Aorta (tissue), 5 donors: ENCODE data around the gene DNAH5. TPM values are rescaled to one million over a fixed set of nuclear protein-coding genes. Genes with fewer than 3 reads are reported as not detected.
"Not testable (repeated sequence)": the region's sequence is repeated elsewhere in the genome, so short reads cannot be mapped to it uniquely, and the experiment has no call there.

Experiments used
- ATAC-seq: fragments of 200-7000 bp; cut with Tn5 transposase; one replicate; pipeline ENCODE4 v1.9.1; 2022; ENCODE audit warnings: moderate library complexity; ENCODE audit not compliant: low FRiP score
- DNase-seq, 2 donors: peaks; one replicate each; pipeline ENCODE4 v3.0.0-alpha.2; 2020
- H3K27ac ChIP-seq, 2 donors: one replicate each; pipeline ENCODE4 v1.5.1; 2013; ENCODE audit warnings: low read length in 2 of 2, mild to moderate bottlenecking in 2 of 2, moderate library complexity in 2 of 2, control low read depth in 1 of 2, inconsistent platforms in 1 of 2, low read depth in 1 of 2
- H3K27me3 ChIP-seq, 2 donors: one replicate each; pipeline ENCODE4 v1.6.1; 2013; ENCODE audit warnings: control low read depth in 1 of 2, low read length in 1 of 2, mild to moderate bottlenecking in 1 of 2, moderate library complexity in 1 of 2; ENCODE audit not compliant: insufficient read depth in 2 of 2, control insufficient read depth in 1 of 2
- H3K36me3 ChIP-seq, 2 donors: one replicate each; pipeline ENCODE4 v1.6.1; 2013; ENCODE audit warnings: control low read depth in 1 of 2, low read length in 1 of 2, mild to moderate bottlenecking in 1 of 2; ENCODE audit not compliant: insufficient read depth in 2 of 2, control insufficient read depth in 1 of 2
- H3K4me1 ChIP-seq, 2 donors: one replicate each; pipeline ENCODE4 v1.6.1; 2013; ENCODE audit warnings: low read length in 2 of 2, control low read depth in 1 of 2, mild to moderate bottlenecking in 1 of 2, moderate library complexity in 1 of 2; ENCODE audit not compliant: insufficient read depth in 2 of 2, control insufficient read depth in 1 of 2
- H3K4me3 ChIP-seq, 2 donors: one replicate each; pipeline ENCODE4 v1.5.1; 2013; ENCODE audit warnings: low read length in 2 of 2, control low read depth in 1 of 2, mild to moderate bottlenecking in 1 of 2
- H3K9me3 ChIP-seq: one replicate; pipeline ENCODE4 v1.6.1; 2013; ENCODE audit warnings: mild to moderate bottlenecking, low read length; ENCODE audit not compliant: control insufficient read depth
- WGBS, 2 donors: extraction: QIAGEN DNeasy Blood & Tissue Kit; methylation state at CpG; one replicate each; pipeline ENCODE4 v1.1.7; 2013; 5-methylcytosine and 5-hydroxymethylcytosine counted together
- intact Hi-C, 2 donors: fragments of 100-400 bp; cut with DNase I; formaldehyde crosslinking; loops; one replicate each; pipeline versions ENCODE4 v1.14.2 to v1.15.0; 2022
- polyA plus RNA-seq, 2 donors: library from polyadenylated mRNA; stranded (reverse); fragments of 200-250 nt; gene quantifications; one replicate each; pipeline ENCODE4 v1.2.3, GENCODE V29; 2013
- total RNA-seq, 2 donors: library from RNA; stranded (reverse); fragmentation: NEBNext Ultra II Directional; extraction: Animal tissue kit (Norgen Biotek cat#: 25700); gene quantifications; one replicate each; pipeline ENCODE4 v1.2.1, GENCODE V29; 2021
- donor health status: healthy with polysubstance abuse.
- donor health status: Bipolar disorder and iron deficiency.
- donor health status: DM: no; HTN: no; CAD: no.
- donor health status: DM: no; HTN: no; CAD: no.
- donor health status: DM: yes; HTN: yes; CAD: no.

Gene DNAH5
- total and polyA plus RNA-seq, 4 donors: 0.03 to 0.57 (median 0.36) TPM; not detected in 1

DNA sequence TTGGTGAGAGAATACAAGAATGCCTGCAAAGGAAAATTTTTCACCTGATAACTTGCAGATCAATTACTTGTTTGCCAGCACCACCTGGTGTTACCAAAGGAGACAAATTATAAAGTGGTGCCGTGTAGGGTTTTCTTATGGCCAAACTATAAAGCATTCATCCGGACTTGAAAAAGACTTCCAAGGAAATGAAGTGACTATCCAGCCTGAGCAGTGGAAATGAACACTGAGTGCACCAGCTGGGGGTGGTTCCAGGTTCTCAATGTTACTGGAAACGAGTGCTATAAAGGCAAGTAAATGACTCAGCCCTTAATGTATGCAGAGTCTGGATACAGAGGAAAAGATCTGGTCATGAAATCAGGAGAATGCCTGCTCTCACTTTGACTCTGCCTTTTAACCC lies 113.1 kb downstream of the DNAH5 start:
- Histone ChIP-seq H3K27ac (no peak overlapping the region), H3K9me3 (peaks cover 2% of the 10 kb centered on the region), H3K4me3 (no peak overlapping the region), H3K36me3 (no peaks in the 10 kb centered on the region), H3K27me3 (no peaks in the 10 kb centered on the region), H3K4me1 (no peaks in the 10 kb centered on the region)
- DNase-seq: no peak
- 41 to 45% methylated on average over 3 of the region's 3 CpGs for WGBS, 2 donors
- intact Hi-C loops: no loop called here
- no peak for ATAC-seq

DNA sequence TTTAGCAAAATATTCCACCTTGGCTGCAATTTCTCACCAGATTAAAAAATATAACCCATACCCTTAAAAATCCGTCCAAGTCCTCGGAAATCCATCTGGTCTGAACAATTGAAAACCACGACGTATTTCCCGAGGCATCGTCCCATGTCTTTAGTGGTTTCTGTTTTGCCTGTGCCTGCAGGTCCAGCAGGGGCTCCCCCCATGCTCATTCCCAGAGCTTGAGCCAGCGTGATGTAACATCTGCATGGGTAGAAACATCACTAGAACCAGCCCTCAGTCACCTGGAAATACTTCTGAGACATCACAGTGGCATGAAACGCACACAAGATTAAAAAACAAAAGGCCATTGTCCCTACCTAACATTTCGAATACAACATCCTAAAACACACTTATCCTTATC lies 114.0 kb downstream of the DNAH5 start:
- H3K36me3 ChIP-seq: no peaks in the 10 kb centered on the region
- DNase-seq (no peak), ATAC-seq (no peak)
- no peak overlapping the region for H3K4me3 ChIP-seq
- intact Hi-C loops: no loop called here
- H3K9me3 ChIP-seq: peaks cover 2% of the 10 kb centered on the region
- 76 to 78% methylated on average over 9 of the region's 9 CpGs for WGBS, 2 donors
- no peak overlapping the region for H3K27ac ChIP-seq
- no peaks in the 10 kb centered on the region for H3K27me3 ChIP-seq
- H3K4me1 ChIP-seq: no peaks in the 10 kb centered on the region

- no peak for DNase-seq
- ATAC-seq: no peak
- Histone ChIP-seq H3K36me3 (no peaks in the 10 kb centered on the region), H3K4me1 (no peaks in the 10 kb centered on the region), H3K27ac (no peak overlapping the region), H3K9me3 (no peaks in the 10 kb centered on the region), H3K27me3 (no peaks in the 10 kb centered on the region), H3K4me3 (no peak overlapping the region)
- intact Hi-C loops: no loop called here
- 78 to 90% methylated on average over 2 of the region's 2 CpGs for WGBS, 2 donors
Measured at GRCh38 chr5:13821366-13821765, 123.1 kb downstream of the DNAH5 start.

DNA sequence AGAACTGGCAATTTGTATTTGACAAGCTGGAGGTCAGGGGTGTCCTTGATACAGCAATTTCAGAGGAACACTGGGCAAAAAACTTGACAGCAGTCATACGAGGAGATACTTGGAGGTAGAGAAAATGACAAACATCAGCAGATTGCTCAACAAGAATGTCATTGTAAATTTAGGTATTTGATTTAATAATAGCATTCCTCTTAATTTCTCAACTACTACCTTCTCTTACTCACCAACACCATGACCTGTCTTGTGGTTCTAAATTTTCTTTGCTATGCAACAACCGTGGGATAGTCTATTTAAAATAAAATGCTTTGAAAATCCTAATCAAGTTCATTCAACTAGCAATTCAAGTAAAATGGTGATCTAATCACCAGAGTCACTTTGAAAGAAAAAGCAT lies 128.4 kb downstream of the DNAH5 start:
- no peaks in the 10 kb centered on the region for H3K36me3 ChIP-seq
- H3K27me3 ChIP-seq: no peaks in the 10 kb centered on the region
- ATAC-seq (no peak), DNase-seq (no peak)
- intact Hi-C loops: no loop called here
- 60 to 68% methylated on average over 2 of the region's 2 CpGs for WGBS, 2 donors
- H3K9me3 ChIP-seq: no peaks in the 10 kb centered on the region
- no peak overlapping the region for H3K4me3 ChIP-seq
- no peaks in the 10 kb centered on the region for H3K4me1 ChIP-seq
- no peak overlapping the region for H3K27ac ChIP-seq

DNA sequence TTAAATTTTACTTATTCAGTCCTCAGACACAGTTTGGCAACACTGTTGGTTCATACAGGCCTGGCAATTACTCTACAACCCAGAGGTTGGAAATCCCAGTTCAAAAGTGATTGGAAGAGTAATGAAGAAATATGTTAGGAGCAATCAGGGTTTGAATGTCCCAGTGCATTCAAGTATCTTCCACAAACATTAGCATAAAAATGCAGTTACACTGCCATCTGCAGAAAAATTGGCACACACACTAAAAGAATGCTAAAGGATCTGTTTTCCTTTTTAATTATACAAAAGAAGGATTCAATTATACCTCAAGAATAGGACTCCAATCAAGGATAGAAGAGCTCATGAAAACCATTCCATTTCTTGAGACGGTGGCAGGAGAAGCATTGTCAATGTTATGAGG lies 130.2 kb downstream of the DNAH5 start:
- WGBS, 2 donors: 83 to 85% methylated on average over 1 of the region's 1 CpG
- ATAC-seq: no peak
- H3K9me3 ChIP-seq: no peaks in the 10 kb centered on the region

GRCh38 chr5:13809921-13810320 lies 134.6 kb downstream of the DNAH5 start:
- 57 to 62% methylated on average over 30 of the region's 30 CpGs for WGBS, 2 donors
- ATAC-seq: no peak
- intact Hi-C loops: no loop called here

More for the DNA sequence above, 130.2 kb downstream of the DNAH5 start:
- no peaks in the 10 kb centered on the region for H3K4me1 ChIP-seq
- no peaks in the 10 kb centered on the region for H3K27me3 ChIP-seq
- H3K36me3 ChIP-seq: no peaks in the 10 kb centered on the region
- intact Hi-C loops: no loop called here
- DNase-seq: no peak
- H3K4me3 ChIP-seq: no peak overlapping the region
- H3K27ac ChIP-seq: no peak overlapping the region

GRCh38 chr5:13804336-13804735 lies 140.2 kb downstream of the DNAH5 start:
- Histone ChIP-seq H3K9me3 (no peaks in the 10 kb centered on the region), H3K4me3 (no peak overlapping the region), H3K27ac (no peak overlapping the region), H3K27me3 (no peaks in the 10 kb centered on the region), H3K36me3 (no peaks in the 10 kb centered on the region), H3K4me1 (no peaks in the 10 kb centered on the region)
- ATAC-seq (no peak), DNase-seq (no peak)
- intact Hi-C loops: no loop called here
- 81 to 82% methylated on average over 5 of the region's 5 CpGs for WGBS, 2 donors

More at GRCh38 chr5:13809921-13810320, 134.6 kb downstream of the DNAH5 start:
- Histone ChIP-seq H3K4me3 (no peak overlapping the region), H3K27ac (no peak overlapping the region), H3K36me3 (no peaks in the 10 kb centered on the region), H3K4me1 (no peaks in the 10 kb centered on the region), H3K27me3 (no peaks in the 10 kb centered on the region), H3K9me3 (no peaks in the 10 kb centered on the region)
- DNase-seq: no peak

DNA sequence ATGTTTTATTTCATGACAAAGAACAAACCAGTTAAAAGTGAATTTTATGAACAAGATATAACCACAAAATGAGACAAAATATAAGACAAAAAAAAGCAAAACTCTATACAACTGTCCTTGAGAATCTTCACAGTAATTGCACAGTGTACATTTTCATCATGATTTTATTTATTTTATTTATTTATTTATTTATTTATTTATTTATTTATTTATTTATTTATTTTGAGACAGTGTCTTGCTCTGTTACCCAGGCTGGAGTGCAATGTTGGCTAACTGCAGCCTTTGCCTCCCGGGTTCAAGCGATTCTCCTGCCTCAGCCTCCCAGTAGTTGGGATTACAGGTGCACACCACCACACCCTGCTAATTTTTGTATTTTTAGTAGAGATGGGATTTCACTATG lies 145.9 kb downstream of the DNAH5 start:
- H3K4me3 ChIP-seq, H3K9me3 ChIP-seq, H3K4me1 ChIP-seq, H3K36me3 ChIP-seq, H3K27ac ChIP-seq, ATAC-seq, DNase-seq, intact Hi-C loops, H3K27me3 ChIP-seq: not testable (repeated sequence)
- WGBS, 2 donors: 95 to 97% methylated on average over 2 of the region's 2 CpGs

DNA sequence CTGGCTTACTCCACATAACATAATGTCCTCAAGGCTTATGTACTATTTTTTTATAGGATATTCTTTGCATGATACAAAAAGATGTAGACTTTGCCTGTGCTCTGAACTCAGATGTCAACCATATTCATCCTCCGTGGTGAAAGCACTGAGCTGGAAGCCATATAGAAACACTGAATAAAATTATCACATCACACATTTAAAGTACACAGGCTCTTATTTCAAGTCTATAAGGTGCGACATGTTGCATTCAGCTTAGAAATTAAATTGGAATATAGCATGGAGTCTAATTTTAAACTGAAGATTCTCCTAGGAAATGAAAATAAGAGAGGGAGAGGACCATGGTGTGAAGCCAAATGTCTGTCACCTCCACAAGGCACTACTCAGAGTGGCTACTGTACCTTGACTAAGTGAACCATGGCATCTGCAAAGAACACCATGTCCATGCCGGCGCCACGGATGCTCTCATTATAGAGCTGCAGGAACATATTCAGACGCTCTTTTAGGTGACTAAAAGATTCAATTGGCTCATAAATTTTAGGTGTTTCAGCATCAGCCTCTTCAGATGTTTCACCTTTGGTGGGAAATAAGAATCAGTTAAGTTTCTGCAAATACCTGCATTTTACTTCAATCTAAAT lies 158.6 kb downstream of the DNAH5 start:
- no peak for ATAC-seq
- no peaks in the 10 kb centered on the region for H3K9me3 ChIP-seq
- DNase-seq: no peak
- no peaks in the 10 kb centered on the region for H3K4me1 ChIP-seq
- no peaks in the 10 kb centered on the region for H3K27me3 ChIP-seq
- WGBS, 2 donors: 88 to 90% methylated on average over 6 of the region's 6 CpGs
- intact Hi-C loops: no loop called here
- no peaks in the 10 kb centered on the region for H3K36me3 ChIP-seq
- no peak overlapping the region for H3K4me3 ChIP-seq
- no peak overlapping the region for H3K27ac ChIP-seq
